Choroid plexus epithelial cell (primary cell): ENCODE results near the gene DYDC1.

Experiments used
- DNase-seq: peaks from one replicate; pipeline ENCODE4 v3.0.0-alpha.2; 2010; ENCODE audit warnings: low read depth
- H3K4me3 ChIP-seq: 2 replicates; pipeline ENCODE4 v1.5.1; 2011; ENCODE audit warnings: low read depth, mild to moderate bottlenecking, control low read depth, low read length, moderate library complexity
- CTCF ChIP-seq: conservative IDR thresholded peaks from 2 replicates; pipeline ENCODE4 v1.5.1; 2011; ENCODE audit warnings: low read depth, mild to moderate bottlenecking, control low read depth, inconsistent platforms, low read length, moderate library complexity

The DYDC1 gene

GRCh38 chr10:80356563-80356988 is at the start of gene DYDC1, which contains the start of gene DYDC2:
TSS of gene DYDC1 (minus strand) at chr10:80356755. CDS start at chr10:80352601, 4,154 bp downstream.
TSS of gene DYDC2 (plus strand) at chr10:80356781. CDS start at chr10:80362444, 5,663 bp downstream.
- H3K4me3 ChIP-seq, result peak within 1 kb of the TSS; percentile 34
- TF ChIP-seq CTCF, result no peak
- peak; percentile 20 for DNase-seq

GRCh38 chr10:80406204-80406603 is 49.6 kb upstream of the DYDC1 start:
- TF ChIP-seq CTCF, result no peak
- H3K4me3 ChIP-seq, result no peak overlapping the region
- no peak for DNase-seq

GRCh38 chr10:80405626-80406025 is 49.1 kb upstream of the DYDC1 start:
- TF ChIP-seq CTCF, result no peak
- no peak overlapping the region for H3K4me3 ChIP-seq
- peak; percentile 84 for DNase-seq

- no peak overlapping the region for H3K4me3 ChIP-seq
- no peak for TF ChIP-seq CTCF
- no peak for DNase-seq
Measured at GRCh38 chr10:80405035-80405434, 48.5 kb upstream of the DYDC1 start.

GRCh38 chr10:80400136-80400804 is 43.7 kb upstream of the DYDC1 start:
- TF ChIP-seq CTCF, result no peak
- no peak for DNase-seq
- H3K4me3 ChIP-seq, result no peak overlapping the region

- no peak overlapping the region for H3K4me3 ChIP-seq
- no peak for DNase-seq
- TF ChIP-seq CTCF, result no peak
Measured at GRCh38 chr10:80397014-80397413, 40.5 kb upstream of the DYDC1 start.

- H3K4me3 ChIP-seq, result no peak overlapping the region
- no peak for DNase-seq
- no peak for TF ChIP-seq CTCF
Measured at GRCh38 chr10:80394358-80394916, 37.9 kb upstream of the DYDC1 start.
